HG03442 (cell line): ENCODE measurements around the gene ANKRD44.
"Not testable (repeated sequence)": the region's sequence is repeated elsewhere in the genome, so short reads cannot be mapped to it uniquely, and the experiment has no call there.

Experiments used
- ATAC-seq: cut with Tn5 transposase; IDR thresholded peaks from one replicate; pipeline ENCODE4 v1.9.1; 2021; ENCODE audit warnings: mild to moderate bottlenecking, moderate library complexity; ENCODE audit not compliant: unreplicated experiment

The ANKRD44 gene

DNA sequence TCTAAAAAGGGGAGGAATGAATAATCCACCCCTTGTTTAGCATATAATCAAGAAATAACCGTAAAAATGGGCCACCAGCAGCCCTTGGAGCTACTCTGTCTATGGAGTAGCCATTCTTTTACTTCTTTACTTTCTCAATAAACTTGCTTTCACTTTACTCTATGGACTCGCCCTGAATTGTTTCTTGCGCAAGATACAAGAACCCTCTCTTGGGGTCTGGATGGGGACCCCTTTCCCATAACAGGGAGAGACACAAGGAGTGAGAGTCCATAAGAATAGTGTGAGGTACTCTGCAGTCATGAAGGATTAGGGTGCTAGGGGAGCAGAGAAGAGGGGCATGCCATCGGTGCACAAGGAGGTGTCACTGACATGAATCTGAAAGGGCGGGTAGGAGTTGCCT is 224.9 kb downstream of the ANKRD44 start:
- ATAC-seq: no peak

DNA sequence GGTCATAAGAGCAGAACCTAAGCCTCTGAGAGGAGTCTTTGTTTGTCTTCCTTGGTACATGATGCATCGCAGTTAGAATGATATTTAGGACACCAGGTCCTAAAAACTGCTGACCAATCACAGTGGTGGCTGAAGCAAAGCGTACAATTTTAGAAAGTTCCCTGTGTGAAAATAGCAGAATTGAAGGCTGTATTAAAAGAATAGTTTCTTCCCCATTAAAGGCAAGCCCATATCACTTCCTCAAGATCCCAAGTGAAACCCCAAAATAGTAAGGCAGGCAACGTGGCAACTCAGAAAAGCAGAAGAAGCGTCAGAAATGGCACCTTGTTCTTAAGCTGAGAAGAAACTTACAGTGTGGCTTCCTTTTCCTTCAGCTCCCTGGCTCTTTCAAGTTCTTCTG is 229.3 kb downstream of the ANKRD44 start:
- ATAC-seq: no peak

DNA sequence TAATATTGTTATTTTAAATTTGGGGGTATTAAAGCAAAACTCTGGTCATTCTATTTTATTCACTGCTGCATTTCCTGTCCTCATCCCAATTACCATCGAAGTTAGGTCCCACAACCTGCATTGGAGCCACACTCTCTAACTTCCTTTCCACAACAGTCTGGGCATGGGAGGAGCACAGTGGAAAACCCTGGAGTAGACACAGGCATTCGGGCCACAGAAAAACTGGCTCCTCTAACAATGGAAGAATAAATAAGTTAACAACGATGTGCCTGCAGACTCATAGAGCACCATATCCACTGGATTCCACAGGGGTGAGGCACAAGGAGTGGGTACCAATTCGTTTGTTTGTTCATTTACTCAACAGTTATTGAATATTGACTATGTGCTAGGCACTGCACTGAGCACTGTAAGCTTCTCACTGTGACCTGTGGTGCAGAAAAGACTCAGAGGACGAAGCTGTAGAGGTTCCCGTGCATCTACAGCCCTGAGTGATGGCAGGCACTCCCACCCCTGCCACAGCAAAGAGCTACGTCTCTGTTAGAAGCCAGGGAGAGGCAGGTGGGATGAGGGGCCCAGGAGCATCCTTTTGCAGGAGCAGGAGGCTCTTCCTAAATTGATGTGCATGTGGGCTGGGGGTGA is 229.9 kb downstream of the ANKRD44 start:
- no peak for ATAC-seq

DNA sequence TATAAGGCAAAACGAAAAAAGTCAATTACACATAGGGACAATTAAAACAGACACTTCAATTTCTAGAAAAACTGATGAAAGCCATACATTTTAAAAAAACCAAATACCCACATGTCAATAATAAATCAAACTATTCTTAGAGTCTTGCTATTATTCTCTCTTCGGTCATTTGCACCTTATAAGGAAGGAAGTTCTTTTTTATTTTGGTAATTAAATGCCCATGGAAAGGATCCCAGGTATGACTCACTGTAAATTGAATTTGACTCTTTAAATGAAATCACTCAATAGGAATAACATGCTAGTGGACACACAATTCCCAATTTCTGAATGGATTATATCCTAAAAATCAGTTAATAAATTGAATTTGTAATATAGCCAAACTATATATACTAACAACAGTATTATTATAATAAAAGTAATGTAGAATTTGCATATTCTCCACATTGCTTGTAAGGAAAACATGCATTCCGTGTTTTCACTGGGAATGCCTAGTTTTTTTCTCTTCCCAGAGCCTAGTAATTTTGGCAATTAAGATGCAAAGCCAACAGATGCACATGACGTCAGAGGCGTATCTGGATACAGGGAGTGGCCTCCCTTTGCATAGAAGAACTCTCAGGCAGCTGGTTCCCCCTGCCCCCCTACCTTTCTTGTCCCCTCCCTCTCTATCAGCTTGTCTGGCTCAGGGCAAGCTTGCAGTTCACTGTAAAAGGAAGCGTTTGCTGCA is 230.6 kb downstream of the ANKRD44 start:
- ATAC-seq: no peak

DNA sequence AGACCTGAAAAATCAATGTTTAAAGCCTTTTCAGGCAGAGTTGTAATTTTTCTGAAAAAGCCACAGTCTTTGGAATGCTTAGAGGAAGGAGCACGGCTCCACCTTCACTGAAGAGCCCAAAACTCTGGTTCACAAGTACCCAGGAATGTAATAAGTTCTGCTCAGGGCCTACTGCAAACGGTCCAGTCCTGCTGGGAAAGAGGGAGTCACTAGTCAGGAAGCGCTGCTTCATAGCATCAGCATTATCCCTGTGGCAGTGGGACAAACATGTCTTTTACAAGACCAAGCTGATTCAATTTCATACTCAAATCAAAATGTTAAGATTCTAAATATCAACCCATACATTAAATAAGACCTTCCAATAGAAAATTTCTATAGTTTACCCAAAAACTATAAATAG is 231.2 kb downstream of the ANKRD44 start:
- ATAC-seq: no peak

DNA sequence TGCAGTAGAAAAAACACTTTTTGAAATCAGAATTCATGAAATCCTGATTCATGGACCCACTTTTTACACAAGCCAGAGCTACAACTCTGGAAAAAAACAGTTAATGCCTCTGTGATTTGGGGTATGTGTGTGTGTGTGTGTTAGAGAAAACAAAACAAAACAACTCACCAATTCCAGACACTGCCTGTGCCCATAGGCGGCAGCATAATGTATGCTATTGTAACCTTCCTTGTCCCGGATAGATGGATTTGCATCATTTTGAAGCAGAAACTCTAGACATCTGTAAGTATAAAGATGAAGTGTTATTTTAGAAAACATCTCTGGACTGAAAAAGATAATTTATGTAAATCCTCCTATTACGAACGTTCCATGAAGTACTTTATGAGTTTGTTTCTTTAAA is 232.0 kb downstream of the ANKRD44 start:
- no peak for ATAC-seq

DNA sequence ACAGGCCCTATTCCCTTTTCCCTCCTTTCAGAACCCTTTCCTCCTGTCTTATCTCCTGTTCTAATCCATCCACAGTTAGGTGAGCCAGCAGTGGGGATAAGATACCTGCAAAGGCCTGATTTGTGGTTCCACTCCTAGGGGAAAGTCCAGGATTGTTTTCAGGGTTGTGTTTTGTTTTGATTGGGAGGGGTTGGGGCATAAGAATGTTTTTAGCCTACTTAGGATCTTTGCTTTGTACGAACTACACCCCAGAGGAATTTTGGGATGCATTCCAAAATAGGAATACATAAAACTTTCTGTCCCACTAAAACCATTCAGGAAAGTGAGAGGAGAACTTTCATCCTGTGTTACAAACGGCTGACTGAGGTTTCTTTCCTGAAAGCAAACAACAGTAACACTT is 233.2 kb downstream of the ANKRD44 start:
- no peak for ATAC-seq

DNA sequence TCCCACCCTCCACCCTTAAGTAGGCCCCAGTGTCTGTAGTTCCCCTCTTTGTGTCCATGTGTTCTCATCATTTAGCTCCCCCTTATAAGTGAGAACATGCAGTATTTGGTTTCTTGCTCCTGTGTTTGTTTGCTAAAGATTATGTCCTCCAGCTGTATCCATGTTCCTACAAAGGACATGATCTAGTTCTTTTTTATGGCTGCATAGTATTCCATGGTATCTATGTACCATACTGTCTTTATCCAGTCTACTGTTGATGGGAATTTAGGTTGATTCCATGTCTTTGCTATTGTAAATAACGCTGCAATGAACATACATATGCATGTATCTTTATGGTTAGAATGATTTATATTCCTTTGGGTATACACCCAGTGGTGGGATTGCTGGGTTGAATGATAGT is 233.9 kb downstream of the ANKRD44 start:
- ATAC-seq: no peak

DNA sequence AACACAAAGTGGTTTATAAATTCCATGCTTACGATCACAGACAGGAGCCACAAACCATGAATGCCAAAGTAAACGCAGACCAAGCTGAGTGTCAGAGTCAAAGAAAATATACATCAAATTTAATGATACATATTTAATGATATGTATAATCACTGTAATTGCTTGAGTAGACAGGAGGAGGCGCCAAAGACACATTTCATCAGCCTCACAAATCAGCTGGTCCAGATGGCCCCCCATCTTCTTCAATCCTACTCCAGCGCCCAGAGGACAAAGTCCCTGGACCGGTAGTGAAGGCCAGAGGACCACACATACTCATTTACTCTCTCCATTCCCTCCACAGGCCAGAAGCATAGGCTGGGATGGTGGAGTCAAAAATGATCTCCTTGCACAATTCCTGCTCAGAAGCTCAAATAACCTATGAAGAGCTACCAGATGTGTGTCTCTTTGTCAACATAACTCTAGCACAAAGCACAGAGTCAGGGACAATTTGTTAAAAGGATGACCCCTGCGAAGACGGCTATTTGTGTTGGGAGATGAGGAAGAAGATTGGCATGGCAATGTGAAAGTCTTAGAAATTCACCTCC is 234.7 kb downstream of the ANKRD44 start:
- ATAC-seq: no peak

DNA sequence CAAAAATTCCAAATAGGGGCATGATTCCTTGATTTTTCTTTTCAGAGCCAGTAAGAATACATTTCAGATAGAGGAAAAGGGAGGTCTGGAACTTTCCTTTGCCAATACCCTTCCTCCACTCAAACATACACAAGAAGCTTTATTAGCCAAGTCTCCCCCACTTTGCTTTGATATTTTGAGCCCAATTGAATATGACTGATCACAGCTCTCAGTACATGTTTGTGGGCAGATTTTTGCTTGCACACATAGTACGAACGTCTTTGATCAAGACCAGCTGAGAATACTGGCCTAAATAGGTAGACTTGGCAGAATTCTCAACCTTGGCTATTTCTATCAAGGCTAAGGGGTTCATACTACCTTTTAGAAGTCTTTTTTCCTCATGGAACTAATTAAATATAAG is 235.3 kb downstream of the ANKRD44 start:
- ATAC-seq: no peak

DNA sequence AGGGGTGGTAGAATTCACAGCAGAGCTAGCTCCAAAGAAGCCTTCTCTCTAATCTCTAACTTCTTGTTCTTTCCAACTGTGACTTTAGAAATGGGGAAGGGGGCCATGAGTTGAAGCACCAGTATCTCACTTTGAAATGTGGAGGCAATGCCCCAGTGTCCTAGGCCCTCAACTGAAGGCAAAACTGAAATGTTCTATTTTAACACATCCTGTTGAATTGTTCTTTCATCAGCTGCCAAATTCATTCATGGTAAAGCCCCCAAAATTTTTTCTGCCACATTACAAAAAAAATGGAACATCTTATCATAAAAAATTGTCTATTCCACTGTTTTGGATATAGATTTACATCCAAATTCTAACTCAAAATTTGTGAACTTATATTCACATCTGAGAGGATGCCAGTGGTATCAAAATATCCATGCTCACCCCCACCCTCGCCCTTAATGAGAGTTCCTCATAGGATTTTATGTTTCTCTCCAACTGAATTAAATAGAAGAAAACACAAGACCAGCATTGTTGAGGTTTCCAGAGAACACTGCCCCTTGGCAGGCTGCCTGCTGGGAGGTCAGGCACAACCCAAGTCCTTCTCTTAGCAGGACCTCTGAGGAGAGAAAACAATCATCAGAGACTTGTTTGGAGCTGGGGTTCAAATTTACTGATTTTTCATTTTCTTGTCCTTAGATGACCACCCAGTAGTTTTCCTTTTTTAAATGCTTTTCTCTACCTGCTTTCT is 236.7 kb downstream of the ANKRD44 start:
- no peak for ATAC-seq

DNA sequence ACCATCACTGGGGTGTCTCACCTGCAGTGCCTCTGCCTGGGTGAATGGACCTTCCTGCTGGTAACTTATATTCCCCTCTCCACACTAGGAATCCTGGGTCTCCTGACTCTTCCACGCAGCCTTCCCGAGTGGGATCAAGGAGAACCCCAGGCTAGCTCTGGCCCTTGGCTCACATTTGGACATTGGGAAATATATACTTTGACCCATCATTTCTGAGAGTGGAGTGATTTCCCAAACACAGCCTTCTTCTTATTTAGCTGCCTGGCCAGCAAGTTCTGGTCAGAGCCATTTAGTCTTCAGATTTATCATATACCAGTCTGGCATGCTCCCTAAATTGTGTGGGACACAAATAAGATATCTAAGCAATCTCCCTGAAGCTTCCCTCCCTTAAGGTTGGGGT is 237.3 kb downstream of the ANKRD44 start:
- no peak for ATAC-seq

DNA sequence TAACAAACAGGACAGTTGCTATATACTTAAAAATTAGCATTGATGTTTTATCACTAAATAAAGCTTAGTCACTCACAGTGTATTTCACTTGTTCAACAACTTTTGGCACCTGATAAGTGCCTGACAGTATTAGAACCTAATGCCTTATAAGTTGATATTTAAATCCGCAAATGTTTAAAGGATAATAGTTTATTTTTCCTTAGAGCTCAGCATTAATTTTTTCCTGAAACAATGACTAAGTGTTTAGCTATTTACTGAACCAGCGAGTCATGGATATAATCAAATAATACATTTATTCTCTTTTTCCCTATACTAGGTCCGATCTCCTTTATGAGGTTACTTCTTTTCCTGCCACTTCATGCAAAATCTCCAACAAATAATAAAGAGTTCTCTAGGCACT is 238.0 kb downstream of the ANKRD44 start:
- ATAC-seq: no peak

DNA sequence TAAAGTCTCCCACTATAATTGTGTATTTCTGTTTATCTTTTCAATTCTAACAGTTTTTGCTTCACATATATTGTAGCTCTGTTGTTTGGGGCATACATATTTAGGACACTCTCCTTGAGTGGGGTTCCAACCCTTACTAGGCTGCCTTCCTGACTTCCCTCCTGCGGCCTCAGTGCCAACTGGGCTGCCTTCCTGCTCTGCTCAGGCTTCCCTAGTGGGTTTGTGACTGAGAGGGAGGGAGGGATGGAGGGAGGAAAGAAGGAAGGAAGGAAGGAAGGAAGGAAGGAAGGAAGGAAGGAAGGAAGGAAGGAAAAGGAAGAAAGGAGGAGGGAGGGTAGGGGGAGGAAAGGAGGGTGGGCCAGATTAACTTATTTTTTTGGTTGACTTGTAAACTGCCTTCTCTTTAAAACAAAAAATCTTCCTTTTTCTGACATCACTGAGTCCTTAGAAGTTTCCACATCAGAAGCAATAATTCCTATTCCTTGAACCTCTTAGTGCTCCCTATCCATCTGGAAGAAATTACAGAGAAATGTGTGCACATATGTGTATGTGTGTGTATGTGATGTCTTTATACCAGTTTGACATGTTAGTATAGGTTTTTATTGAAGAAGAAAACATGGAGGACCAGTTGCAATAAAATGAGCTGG is 238.7 kb downstream of the ANKRD44 start:
- ATAC-seq: no peak

DNA sequence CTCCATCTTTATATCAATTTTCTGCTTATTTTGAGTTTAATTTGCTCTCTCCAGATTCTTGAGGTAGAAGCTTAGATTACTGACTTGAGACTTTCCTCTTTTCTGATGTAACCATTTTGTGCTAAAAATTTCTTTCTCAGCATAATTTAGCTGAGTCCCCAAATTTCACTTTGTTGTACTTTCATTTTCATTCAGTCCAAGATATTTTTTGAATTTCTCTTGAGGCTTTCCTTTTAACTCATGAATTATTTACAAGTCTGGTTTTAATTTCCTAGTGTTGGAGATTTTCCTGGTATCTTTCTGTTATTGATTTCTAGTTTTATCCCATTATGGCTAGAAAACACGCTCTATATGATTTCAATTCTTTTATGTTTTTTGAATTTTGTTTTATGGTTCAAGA is 239.4 kb downstream of the ANKRD44 start:
- ATAC-seq: no peak

DNA sequence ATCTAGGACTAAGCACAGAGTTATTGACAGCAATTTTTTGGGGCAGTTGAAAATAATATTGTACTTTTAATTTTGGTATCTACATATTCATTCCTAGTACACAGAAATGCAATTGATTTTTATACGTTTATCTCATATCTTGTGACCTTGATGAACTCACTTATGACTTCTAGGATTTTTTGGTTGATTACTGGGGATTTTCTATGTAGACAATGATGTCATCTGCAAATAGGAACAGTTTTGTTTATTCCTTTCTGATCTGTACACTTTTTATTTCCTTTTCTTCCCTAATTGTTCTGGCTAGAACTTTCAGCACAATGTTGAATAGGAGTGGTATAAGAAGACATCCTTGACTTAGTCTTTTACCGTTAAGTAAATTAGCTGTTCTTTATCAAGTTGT is 240.6 kb downstream of the ANKRD44 start:
- ATAC-seq: no peak

DNA sequence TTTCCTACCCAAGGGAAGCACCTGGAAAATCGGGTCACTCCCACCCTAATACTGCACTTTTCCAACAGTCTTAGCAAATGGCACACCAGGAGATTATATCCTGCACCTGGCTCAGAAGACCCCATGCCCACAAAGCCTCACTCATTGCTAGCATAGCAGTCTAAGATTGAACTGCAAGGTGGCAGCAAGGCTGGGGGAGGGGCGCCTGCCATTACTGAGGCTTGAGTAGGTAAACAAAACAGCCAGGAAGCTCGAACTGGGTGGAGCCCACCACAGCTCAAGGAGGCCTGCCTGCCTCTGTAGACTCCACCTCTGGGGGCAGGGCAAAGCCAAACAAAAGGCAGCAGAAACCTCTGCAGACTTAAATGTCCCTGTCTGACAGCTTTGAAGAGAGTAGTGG is 248.0 kb downstream of the ANKRD44 start:
- ATAC-seq: not testable (repeated sequence)

DNA sequence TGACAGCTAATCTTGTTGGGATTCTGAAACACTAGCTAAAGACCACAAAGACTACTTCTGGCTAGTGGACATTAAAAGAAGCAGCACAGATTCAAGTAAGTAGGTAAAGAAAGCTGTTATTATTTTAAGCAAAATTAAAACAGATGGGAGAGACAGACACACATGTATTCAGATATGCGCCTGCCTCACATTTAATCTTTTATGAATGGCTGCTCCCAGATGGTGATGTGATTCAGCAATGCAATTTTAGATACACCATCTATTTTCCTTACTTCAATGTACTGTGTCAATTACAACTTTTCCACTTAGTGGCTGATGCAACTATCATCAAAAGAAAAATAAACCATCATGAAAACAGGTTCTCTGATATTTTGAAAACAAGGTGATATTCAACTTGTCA is 251.1 kb downstream of the ANKRD44 start:
- no peak for ATAC-seq

DNA sequence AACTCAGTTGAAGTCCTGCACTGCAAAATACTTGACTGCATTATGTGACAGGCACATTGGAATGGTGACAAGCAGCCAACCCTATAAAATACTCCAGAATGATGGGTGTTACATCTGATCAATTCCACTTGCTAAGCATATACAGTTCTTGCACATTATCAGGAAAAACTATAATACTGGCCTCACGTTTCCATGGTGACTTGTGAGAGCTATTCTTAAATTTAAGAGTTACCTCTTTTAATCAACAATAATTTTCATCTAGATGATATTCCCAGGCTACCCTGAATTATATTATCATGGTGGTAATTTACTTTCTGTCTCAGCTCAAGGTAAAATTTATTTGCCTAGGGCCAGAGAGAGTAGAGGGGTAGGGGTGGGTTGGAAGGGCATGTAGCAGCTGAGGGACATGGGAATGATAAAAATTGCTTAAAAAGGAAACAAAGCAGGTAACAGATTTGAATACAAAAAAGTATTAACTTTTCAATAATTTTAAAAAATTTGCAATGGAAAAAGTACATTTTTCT is 251.7 kb downstream of the ANKRD44 start:
- ATAC-seq: no peak

DNA sequence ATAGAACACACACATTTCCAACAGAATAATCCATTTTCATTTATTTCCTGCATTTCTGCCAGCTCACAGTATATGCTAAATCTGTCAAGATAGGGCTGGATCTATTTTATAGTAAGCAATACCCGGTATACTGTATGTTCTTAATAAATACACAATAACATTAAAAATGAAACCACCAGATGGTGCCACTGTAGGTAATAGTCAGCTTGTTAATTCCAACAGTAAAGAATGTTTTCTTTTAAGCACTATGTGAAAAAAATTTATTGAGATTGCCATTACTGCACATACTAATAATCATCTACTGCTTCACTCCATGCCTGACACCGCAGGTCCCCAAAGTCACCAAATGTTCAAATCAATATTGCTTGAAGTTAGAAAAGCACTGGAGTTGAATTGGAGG is 252.6 kb downstream of the ANKRD44 start:
- ATAC-seq: no peak

DNA sequence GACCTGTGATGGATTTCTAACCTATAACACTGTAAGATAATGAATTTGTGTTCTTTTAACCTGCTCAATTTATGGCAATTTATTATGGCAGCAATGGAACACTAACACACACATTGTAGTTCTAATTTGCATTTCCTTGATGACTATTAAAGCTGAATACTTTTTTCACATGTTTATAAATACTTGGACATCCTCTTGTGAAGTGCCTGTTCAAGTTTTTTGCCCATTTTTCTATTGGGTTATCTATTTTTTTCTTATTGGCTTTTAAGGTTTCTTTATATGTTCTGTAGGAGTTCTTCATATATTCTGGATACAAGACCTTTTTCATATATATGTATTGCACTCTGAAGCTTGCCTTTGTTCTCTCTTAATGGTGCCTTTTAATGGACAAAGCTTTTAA is 255.5 kb downstream of the ANKRD44 start:
- ATAC-seq: no peak
